IPS DF 19.7 (cell line): ENCODE results near the gene COL25A1.

ENCODE experiments used
- DNase-seq: peaks from one replicate; pipeline ENCODE4 v3.0.0-alpha.2; 2013; ENCODE audit warnings: low read depth, low spot score

COL25A1 gene

GRCh38 chr4:109291707-109292238, 10.7 kb downstream of the COL25A1 start:
- DNase-seq: no peak

GRCh38 chr4:109290918-109291317, 11.5 kb downstream of the COL25A1 start:
- no peak for DNase-seq

GRCh38 chr4:109278594-109279031, 23.8 kb downstream of the COL25A1 start:
- no peak for DNase-seq

- DNase-seq: no peak
These were observed 25.9 kb downstream of the COL25A1 start for GRCh38 chr4:109276482-109277095.

GRCh38 chr4:109275066-109275745, 27.3 kb downstream of the COL25A1 start:
- DNase-seq: no peak

GRCh38 chr4:109266891-109267290, 35.6 kb downstream of the COL25A1 start:
- no peak for DNase-seq

- DNase-seq: no peak
These were observed 36.2 kb downstream of the COL25A1 start for GRCh38 chr4:109266236-109266635.

- no peak for DNase-seq
These were observed 38.7 kb downstream of the COL25A1 start for GRCh38 chr4:109263721-109264120.

GRCh38 chr4:109256818-109257217, 45.6 kb downstream of the COL25A1 start:
- no peak for DNase-seq

GRCh38 chr4:109254845-109255244, 47.6 kb downstream of the COL25A1 start:
- no peak for DNase-seq

GRCh38 chr4:109251396-109251795, 51.1 kb downstream of the COL25A1 start:
- no peak for DNase-seq

- DNase-seq: no peak
These were observed 54.0 kb downstream of the COL25A1 start for GRCh38 chr4:109248322-109248900.

- no peak for DNase-seq
These were observed 58.6 kb downstream of the COL25A1 start for GRCh38 chr4:109243871-109244270.

GRCh38 chr4:109238746-109239145, 63.7 kb downstream of the COL25A1 start:
- DNase-seq: no peak

GRCh38 chr4:109235683-109236082, 66.8 kb downstream of the COL25A1 start:
- no peak for DNase-seq

- no peak for DNase-seq
These were observed 67.9 kb downstream of the COL25A1 start for GRCh38 chr4:109234596-109234995.

- DNase-seq: no peak
These were observed 68.9 kb downstream of the COL25A1 start for GRCh38 chr4:109233570-109233969.

GRCh38 chr4:109232681-109233080, 69.8 kb downstream of the COL25A1 start:
- no peak for DNase-seq

GRCh38 chr4:109231331-109231730, 71.1 kb downstream of the COL25A1 start:
- no peak for DNase-seq

GRCh38 chr4:109229028-109229427, 73.4 kb downstream of the COL25A1 start:
- DNase-seq: no peak

- DNase-seq: no peak
These were observed 84.2 kb downstream of the COL25A1 start for GRCh38 chr4:109218288-109218687.

- no peak for DNase-seq
These were observed 86.3 kb downstream of the COL25A1 start for GRCh38 chr4:109216085-109216696.
